Epithelial cell of esophagus (primary cell): ENCODE results near the gene GJB4.
"Not testable (repeated sequence)": the region's sequence is repeated elsewhere in the genome, so short reads cannot be mapped to it uniquely, and the experiment has no call there.

ENCODE experiments used
- DNase-seq: peaks from one replicate; pipeline ENCODE4 v3.0.0; 2010; ENCODE audit warnings: low read depth
- H3K4me3 ChIP-seq: 2 replicates; pipeline ENCODE4 v1.5.1; 2011; ENCODE audit warnings: mild to moderate bottlenecking, low read length, control low read depth
- TF ChIP-seq, protein P1 (sequence below): IDR thresholded peaks from 2 replicates; pipeline ENCODE4 v1.5.1; 2011; ENCODE audit warnings: low read depth, mild to moderate bottlenecking, low read length, control low read depth, inconsistent platforms; ENCODE audit not compliant: insufficient read depth; ENCODE audit errors: missing control alignments

Gene GJB4

DNA sequence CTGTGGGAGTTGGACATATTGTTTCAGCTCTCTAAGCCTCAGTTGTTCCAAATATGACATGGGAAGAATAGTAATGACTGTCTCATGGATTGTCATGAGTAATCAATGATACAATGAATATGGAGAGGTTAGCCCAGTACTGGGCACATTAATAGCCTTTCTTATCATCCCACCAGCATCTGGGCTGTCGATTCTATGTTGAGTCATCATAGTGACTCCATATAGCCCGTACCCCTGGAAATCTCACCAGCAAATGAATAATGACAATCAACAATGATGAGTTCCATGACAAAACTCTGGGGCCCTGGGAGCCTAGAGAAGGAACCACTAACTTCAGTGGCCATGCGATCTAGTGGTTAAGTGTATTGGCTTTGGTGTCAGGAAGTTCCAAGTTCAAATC is 44.4 kb upstream of the GJB4 start:
- no peak overlapping the region for H3K4me3 ChIP-seq
- DNase-seq: no peak
- TF ChIP-seq, protein P1, sequence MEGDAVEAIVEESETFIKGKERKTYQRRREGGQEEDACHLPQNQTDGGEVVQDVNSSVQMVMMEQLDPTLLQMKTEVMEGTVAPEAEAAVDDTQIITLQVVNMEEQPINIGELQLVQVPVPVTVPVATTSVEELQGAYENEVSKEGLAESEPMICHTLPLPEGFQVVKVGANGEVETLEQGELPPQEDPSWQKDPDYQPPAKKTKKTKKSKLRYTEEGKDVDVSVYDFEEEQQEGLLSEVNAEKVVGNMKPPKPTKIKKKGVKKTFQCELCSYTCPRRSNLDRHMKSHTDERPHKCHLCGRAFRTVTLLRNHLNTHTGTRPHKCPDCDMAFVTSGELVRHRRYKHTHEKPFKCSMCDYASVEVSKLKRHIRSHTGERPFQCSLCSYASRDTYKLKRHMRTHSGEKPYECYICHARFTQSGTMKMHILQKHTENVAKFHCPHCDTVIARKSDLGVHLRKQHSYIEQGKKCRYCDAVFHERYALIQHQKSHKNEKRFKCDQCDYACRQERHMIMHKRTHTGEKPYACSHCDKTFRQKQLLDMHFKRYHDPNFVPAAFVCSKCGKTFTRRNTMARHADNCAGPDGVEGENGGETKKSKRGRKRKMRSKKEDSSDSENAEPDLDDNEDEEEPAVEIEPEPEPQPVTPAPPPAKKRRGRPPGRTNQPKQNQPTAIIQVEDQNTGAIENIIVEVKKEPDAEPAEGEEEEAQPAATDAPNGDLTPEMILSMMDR: no peak

DNA sequence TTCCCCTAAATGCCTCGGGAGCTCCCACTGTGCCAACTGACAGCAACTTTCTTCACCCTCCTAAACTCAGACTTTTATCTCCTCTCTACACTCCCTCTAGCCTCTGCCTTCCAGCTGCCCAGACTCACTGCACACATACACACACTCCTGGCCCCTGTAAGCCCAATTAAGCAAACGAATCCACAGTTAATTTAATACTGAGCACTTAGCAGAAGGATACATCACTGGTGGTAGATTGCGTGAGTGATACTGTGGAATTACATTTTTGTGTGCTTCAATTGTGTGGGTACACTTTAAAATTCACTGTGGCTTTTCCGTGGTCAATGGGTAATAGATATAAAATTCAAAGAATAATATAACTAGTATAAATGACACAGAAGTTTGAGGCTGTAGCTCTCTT is 38.3 kb upstream of the GJB4 start:
- TF ChIP-seq, protein P1: no peak
- H3K4me3 ChIP-seq: no peak overlapping the region
- no peak for DNase-seq

DNA sequence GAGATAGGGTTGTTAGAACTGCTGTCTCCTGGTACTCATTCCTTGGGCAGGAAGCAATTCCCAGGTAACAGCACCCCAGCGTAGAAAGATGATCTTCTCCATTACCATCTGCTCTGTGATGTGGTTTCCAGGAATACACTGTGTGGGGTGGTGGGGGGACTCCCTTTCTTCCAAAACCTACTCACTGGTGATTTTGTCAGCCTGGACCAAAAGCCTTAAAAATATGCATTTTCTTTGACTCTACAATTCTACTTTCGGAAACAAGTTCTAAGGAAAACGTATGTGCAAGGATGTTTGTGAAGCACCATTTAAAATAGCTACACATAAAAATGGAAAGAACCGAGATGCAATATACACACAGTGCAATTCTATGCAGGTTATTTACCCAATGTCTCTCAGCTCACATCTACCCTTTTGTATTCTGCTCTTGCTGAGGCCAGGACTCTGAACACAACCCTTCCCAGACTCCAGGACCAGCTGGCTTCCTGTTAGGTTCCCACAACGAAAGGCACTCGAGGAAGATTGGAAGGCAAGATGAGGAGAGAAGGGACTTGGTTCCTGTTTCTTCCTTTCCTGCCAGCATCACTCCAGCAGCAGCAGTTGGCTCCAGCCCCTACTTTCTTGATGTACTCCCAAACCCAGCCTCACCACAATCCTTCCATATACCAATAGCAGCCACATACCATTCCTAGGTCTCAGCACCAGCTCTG is 37.7 kb upstream of the GJB4 start:
- H3K4me3 ChIP-seq: no peak overlapping the region
- no peak for DNase-seq
- TF ChIP-seq, protein P1: no peak

DNA sequence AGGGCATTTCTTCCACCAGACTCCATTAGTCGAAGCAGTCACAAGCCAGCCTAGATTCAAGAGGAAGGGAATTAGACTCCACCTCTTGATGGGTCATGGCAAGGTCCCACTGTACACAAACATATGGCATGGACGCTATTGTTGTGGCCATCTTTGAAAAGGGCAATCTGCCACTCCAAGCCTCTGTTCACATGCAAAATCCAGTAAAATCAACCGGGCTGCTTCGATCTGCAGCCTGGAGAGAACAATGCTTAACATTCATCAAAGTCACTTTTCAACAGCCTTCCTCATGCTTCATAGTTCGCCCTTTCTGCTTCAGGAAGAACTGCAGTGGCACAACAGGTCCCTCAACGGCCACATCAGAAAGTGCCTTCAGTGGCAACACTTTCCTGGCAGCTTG is 32.7 kb upstream of the GJB4 start:
- DNase-seq: no peak
- TF ChIP-seq, protein P1: no peak
- H3K4me3 ChIP-seq: no peak overlapping the region

DNA sequence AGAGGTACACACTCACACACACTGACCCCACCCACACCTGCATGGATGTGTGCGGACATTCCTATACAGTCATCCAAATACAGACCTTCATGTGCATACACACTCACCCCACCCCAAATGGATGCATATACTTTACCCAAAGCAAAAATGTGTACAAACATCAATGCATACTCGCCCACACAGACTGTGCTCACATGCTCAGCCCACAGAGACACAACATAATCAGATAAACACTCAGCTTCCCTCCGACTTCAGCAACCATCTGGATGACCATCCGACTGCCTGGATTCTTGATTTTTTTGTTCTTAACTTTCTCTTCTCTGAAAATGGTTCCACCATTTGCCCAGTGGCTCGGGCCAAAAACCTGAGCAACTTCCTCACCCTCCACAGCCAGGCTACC is 29.1 kb upstream of the GJB4 start:
- TF ChIP-seq, protein P1: no peak
- no peak for DNase-seq
- H3K4me3 ChIP-seq: no peak overlapping the region

DNA sequence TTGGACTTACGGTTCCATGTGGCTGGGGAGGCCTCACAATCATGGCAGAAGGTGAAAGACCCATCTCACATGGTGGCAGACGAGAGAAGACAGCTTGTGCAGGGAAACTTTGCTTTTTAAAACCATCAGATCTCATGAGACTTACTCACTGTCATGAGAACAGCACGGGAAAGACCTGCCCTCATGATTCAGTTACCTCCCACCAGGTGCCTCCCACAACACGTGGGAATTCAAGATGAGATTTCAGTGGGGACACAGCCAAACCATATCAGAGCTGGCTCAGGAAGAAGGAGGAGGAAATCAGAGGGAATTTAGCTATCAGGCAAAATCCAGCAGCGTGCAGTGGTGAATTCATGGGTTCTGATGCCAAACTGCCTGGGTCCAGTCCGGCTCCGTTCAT is 26.7 kb upstream of the GJB4 start:
- DNase-seq, H3K4me3 ChIP-seq: not testable (repeated sequence)

DNA sequence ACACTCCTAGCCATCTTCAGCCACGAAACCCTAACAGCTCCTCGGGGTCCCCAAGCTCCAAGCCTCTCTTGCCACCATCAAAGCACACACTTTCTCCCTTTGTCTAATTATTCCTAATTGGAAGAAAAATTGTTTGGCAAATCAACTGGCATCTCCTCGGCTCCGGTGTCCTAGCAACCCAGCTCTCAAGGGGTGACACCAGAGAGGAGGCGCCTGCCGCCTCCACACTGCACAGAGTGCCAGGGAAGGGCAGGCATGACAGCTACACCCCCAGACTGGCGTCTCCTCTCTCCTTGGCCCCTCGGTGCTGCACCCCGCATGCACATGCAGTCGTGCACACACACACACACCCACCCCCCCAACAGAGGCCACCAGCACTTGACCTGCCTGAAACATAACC is 22.8 kb upstream of the GJB4 start:
- H3K4me3 ChIP-seq: no peak overlapping the region
- no peak for DNase-seq
- TF ChIP-seq, protein P1: no peak

DNA sequence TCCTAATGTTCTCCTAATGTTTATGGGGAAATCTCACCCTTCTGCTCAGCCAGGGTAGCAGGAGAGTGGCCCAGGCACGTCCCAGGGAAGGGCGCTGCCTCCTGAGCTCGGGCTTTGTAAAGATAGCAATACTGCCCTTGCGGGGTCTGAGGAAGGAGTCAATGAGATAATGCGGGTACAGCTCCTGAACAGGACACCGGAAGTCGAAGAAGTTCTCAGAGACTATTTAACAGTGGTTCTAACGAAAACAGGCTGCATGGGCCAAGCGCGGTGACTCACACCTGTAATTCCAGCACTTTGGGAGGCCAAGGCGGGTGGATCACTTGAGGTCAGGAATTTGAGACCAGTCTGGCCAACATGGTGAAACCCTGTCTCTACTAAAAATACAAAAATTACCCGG is 22.3 kb upstream of the GJB4 start:
- DNase-seq, H3K4me3 ChIP-seq: not testable (repeated sequence)
